HG02943 (cell line): ENCODE results near the gene RCAN1.

Experiments
- ATAC-seq: cut with Tn5 transposase; IDR thresholded peaks from one replicate; pipeline ENCODE4 v1.9.1; 2021; ENCODE audit warnings: mild to moderate bottlenecking, low read depth, moderate library complexity; ENCODE audit not compliant: unreplicated experiment

The RCAN1 gene

GRCh38 chr21:34548781-34549376, 66.0 kb downstream of the RCAN1 start:
- no peak for ATAC-seq

- no peak for ATAC-seq
Measured at GRCh38 chr21:34546542-34546941, 68.4 kb downstream of the RCAN1 start.

GRCh38 chr21:34545079-34545884, 69.6 kb downstream of the RCAN1 start:
- peak; percentile 72 for ATAC-seq

GRCh38 chr21:34544032-34544496, 70.8 kb downstream of the RCAN1 start:
- ATAC-seq, result no peak

GRCh38 chr21:34543017-34543416, 71.9 kb downstream of the RCAN1 start:
- no peak for ATAC-seq

GRCh38 chr21:34540206-34540605, 74.7 kb downstream of the RCAN1 start:
- no peak for ATAC-seq

- no peak for ATAC-seq
Measured at GRCh38 chr21:34537838-34538237, 77.1 kb downstream of the RCAN1 start.

- no peak for ATAC-seq
Measured at GRCh38 chr21:34536820-34537219, 78.1 kb downstream of the RCAN1 start.

- no peak for ATAC-seq
Measured at GRCh38 chr21:34536311-34536710, 78.6 kb downstream of the RCAN1 start.

- ATAC-seq, result no peak
Measured at GRCh38 chr21:34535886-34536285, 79.0 kb downstream of the RCAN1 start.

- ATAC-seq, result no peak
Measured at GRCh38 chr21:34534522-34534921, 80.4 kb downstream of the RCAN1 start.

GRCh38 chr21:34533938-34534337, 81.0 kb downstream of the RCAN1 start:
- ATAC-seq, result no peak

GRCh38 chr21:34531399-34531798, 83.5 kb downstream of the RCAN1 start:
- ATAC-seq, result no peak

- ATAC-seq, result no peak
Measured at GRCh38 chr21:34530261-34530660, 84.7 kb downstream of the RCAN1 start.

GRCh38 chr21:34528131-34528561, 86.8 kb downstream of the RCAN1 start:
- no peak for ATAC-seq

GRCh38 chr21:34526618-34527290, 88.2 kb downstream of the RCAN1 start:
- no peak for ATAC-seq

GRCh38 chr21:34526241-34526617, 88.7 kb downstream of the RCAN1 start:
- no peak for ATAC-seq

GRCh38 chr21:34524646-34525601, 90.0 kb downstream of the RCAN1 start:
- no peak for ATAC-seq

GRCh38 chr21:34523019-34523555, 91.8 kb downstream of the RCAN1 start:
- no peak for ATAC-seq

GRCh38 chr21:34522284-34522683, 92.6 kb downstream of the RCAN1 start:
- no peak for ATAC-seq
